Coronary artery (tissue), 2 donors: ENCODE measurements around the gene TTLL5.

Experiments used
- DNase-seq: peaks from one replicate; pipeline ENCODE4 v3.0.0-alpha.2; 2017; ENCODE audit warnings: low spot score
- H3K27ac ChIP-seq, 2 donors: fragments of 200-600 bp; sonication (generic); one replicate each; pipeline ENCODE4 v1.5.1; 2016 to 2019
- H3K4me3 ChIP-seq: fragments of 200-600 bp; sonication (generic); 2 replicates; pipeline ENCODE4 v1.5.1; 2016; ENCODE audit warnings: mild to moderate bottlenecking, moderate library complexity
- CTCF ChIP-seq: fragments of 200-600 bp; sonication (generic); IDR thresholded peaks from one replicate; pipeline ENCODE4 v1.5.1; 2019; ENCODE audit warnings: antibody characterized with exemption

Gene TTLL5

DNA sequence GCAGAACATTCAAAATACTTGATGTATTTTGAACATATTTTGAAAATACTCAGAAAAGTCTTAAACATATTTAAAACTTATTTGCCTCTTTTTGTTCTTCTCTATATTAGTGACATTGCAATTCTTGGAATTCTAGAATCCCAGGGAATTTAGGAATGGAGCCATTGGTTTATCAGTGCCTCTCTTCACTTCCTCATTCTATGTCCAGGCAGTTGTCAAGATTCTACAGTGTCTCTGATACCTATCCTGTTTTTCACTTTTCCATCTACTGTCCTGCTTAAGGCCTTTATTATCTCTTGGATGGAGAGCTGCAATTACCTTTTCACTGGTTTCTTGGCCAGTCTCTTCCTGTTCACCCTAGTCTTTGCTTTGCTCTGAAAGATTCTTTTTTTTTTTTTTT is 144.6 kb downstream of the TTLL5 start:
- DNase-seq, result no peak
- Histone ChIP-seq H3K27ac (no peak overlapping the region), H3K4me3 (no peak overlapping the region)
- TF ChIP-seq CTCF, result no peak

- no peak for DNase-seq
- TF ChIP-seq CTCF, result no peak
- no peak overlapping the region for H3K4me3 ChIP-seq
- H3K27ac ChIP-seq, result peak overlapping the region in 1 of 2 donors; percentile 26
These were observed 145.3 kb downstream of the TTLL5 start for GRCh38 chr14:75806352-75806832.

GRCh38 chr14:75807667-75808360 is 146.8 kb downstream of the TTLL5 start:
- TF ChIP-seq CTCF, result no peak
- H3K4me3 ChIP-seq, result no peak overlapping the region
- DNase-seq, result no peak
- peak overlapping the region in 1 of 2 donors; percentile 4 for H3K27ac ChIP-seq

- no peak for TF ChIP-seq CTCF
- Histone ChIP-seq H3K27ac (no peak overlapping the region), H3K4me3 (no peak overlapping the region)
- DNase-seq, result no peak
These were observed 150.2 kb downstream of the TTLL5 start for GRCh38 chr14:75811136-75811829.

- DNase-seq, result no peak
- H3K27ac ChIP-seq, result no peak overlapping the region
These were observed 150.9 kb downstream of the TTLL5 start for GRCh38 chr14:75811872-75812499.

GRCh38 chr14:75812622-75813021 is 151.6 kb downstream of the TTLL5 start:
- TF ChIP-seq CTCF, result no peak
- no peak for DNase-seq
- no peak overlapping the region for H3K27ac ChIP-seq

More at GRCh38 chr14:75811872-75812499, 150.9 kb downstream of the TTLL5 start:
- no peak for TF ChIP-seq CTCF
- H3K4me3 ChIP-seq, result no peak overlapping the region

More at GRCh38 chr14:75812622-75813021, 151.6 kb downstream of the TTLL5 start:
- H3K4me3 ChIP-seq, result no peak overlapping the region
